HG03280 (cell line): Measurements from ENCODE around the gene SGSM2.

Experiments
- ATAC-seq: cut with Tn5 transposase; IDR thresholded peaks from one replicate; pipeline ENCODE4 v1.9.1; 2021; ENCODE audit warnings: mild to moderate bottlenecking, moderate library complexity; ENCODE audit not compliant: unreplicated experiment

Gene SGSM2

DNA sequence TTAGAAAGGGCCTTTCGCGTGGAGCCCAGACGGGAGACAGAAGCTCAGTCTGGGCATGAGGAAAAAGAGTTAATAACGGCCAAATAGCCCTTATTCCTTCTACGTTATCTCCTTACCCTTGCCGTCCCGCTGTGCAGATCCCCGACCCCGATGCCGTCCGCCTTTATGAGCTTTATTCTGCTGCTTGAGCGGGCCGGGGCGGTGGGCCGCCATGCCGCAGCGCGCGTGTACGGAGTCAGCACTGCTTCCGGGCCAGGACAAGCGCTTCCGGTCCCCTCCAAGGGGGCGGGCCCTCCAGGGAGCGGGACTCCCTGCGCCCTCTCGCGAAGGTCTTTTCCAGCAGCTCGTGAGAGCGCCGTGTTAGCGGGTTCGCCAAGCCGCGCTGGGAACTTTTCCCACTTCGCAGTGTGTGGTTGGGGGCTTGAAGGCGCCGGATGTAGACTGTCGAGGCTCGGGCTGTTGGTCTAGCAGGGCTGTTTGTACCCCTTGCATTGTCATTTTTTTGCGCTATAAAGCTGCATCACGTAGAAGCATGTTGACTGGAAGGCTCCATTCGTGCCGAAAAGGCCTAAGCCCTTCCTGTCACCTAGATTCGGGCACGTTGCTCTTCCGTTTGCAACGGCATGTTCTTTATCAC lies 968 bp upstream of the SGSM2 start, which contains the start of gene TSR1:
Gene TSR1, minus strand, starts transcription at position 243 of the 637 bp plus-strand sequence. Its CDS starts 30 bp downstream, at position 213.
- ATAC-seq = peak; percentile 89

GRCh38 chr17:2337544-2338314 lies 428 bp downstream of the SGSM2 start:
- no peak for ATAC-seq

DNA sequence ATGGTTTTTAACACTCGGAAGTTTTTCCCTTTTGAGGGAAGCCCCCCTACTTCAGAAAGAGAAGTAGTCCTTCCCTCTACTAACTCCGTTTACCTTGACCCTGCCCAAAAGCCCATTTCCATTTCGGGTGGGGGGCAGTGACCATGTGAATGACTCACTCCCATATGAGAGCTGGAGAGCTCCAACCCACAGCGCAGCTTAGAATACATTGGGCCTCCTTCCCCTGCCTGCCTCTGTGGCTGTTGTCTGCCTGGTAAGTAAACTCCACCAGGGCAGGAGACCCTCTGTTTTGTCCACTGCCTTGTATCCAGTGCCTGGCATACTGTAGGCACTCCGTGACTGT lies 985 bp downstream of the SGSM2 start:
- no peak for ATAC-seq

- no peak for ATAC-seq
Observed at GRCh38 chr17:2343421-2343820, 6.1 kb downstream of the SGSM2 start.

- ATAC-seq = no peak
Observed at GRCh38 chr17:2344528-2344927, 7.2 kb downstream of the SGSM2 start.

DNA sequence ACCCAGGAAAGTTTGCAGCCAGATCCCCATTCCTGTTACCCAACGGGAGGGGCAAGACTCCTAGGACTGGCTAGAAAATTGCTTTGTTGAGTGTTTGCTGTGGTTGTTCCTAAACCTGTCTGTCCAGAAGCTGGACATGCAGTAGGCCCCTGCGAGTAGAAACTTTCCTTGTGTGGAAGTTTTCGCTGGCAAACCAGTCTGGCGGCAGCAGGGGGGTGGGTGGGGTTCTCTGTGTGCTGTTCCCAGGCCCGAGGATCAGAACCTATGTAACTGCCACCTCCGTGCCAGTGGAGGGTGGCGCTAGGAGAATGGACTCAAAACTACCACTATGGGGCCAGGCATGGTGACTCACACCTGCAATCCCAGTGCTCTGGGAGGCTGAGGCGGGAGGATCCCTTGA lies 9.2 kb downstream of the SGSM2 start:
- no peak for ATAC-seq

- no peak for ATAC-seq
Observed at GRCh38 chr17:2347805-2348685, 10.7 kb downstream of the SGSM2 start.

DNA sequence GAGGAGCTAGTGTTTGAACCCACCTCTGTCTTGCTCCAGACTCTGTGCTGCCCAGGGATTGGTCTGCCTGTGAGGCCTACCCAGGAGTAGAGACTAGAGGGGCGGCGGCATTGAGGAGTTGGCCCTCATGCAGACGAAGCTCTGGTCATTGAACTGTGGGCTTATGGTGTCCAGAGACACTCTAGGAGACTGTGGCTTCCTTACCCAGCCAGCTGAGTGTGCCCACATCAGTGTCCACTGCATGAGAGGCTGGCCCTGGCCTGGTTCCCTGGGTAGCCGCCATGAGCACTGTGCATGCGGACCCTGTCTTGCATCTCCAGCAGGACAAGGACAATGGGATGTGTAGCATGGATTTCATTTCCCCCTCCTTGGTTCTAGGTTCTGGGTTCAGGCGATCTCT lies 14.0 kb downstream of the SGSM2 start:
- ATAC-seq = no peak

DNA sequence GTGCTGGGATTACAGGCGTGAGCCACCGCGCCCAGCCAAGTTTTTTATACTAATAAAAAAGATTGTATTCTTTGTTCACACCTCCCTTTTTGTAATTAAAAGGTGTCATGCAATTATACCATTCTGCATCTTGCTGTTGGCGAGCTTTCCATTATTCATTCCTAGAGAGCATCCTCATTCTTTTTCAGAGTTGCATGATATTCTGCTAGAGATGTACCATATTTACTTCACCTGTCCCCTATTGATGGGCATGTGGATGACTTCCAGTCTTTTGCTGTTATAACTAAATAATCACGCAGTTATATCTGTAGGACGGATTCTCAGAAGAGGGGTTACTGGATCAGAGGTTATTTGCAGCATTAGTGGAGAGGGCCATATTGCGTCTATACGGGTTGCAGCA lies 17.0 kb downstream of the SGSM2 start:
- no peak for ATAC-seq

DNA sequence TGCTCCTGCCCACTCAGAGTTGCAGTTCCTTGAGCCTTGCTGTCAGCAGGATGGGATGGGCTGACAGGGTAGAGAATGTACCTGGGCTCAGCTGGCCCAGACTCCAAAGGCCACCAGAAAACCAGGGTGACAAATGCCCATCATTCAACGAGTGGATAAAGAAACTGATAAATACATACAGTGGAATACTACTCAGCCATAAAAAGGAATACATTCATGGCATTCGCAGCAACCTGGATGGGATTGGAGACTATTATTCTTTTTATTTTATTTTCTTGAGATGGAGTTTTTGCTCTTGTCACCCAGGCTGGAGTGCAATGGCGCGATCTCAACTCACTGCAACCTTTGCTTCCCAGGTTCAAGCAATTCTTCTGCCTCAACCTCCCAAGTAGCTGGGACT lies 19.9 kb downstream of the SGSM2 start:
- no peak for ATAC-seq

DNA sequence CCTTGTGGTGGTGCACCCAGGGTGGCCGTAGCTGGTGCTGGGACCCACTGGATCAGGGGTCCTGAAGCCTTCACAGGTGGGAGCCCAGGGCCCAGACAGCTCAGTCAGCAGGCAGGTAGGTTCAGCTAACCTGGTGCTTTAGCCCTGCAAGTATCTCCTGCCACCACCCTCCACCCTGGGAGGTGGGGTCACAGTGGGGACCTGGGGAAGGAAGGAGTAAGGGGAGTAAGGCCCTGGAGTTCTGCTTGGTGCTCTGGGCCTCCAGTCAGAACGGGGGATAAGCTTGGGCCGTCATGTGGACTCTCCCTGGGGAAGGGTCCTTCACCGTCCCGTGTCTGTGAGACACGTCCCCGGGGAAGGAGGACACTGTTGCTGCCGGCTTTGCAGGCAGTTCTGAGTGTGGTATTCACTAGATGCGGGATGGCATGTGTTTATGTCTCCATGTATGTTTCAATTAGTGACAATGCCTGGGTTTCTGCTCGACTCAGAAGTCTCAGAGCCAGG lies 20.7 kb downstream of the SGSM2 start:
- no peak for ATAC-seq

- ATAC-seq = no peak
Observed at GRCh38 chr17:2361010-2361760, 23.9 kb downstream of the SGSM2 start.

GRCh38 chr17:2362016-2362415 lies 24.7 kb downstream of the SGSM2 start:
- ATAC-seq = no peak

GRCh38 chr17:2362416-2362815 lies 25.1 kb downstream of the SGSM2 start:
- no peak for ATAC-seq

DNA sequence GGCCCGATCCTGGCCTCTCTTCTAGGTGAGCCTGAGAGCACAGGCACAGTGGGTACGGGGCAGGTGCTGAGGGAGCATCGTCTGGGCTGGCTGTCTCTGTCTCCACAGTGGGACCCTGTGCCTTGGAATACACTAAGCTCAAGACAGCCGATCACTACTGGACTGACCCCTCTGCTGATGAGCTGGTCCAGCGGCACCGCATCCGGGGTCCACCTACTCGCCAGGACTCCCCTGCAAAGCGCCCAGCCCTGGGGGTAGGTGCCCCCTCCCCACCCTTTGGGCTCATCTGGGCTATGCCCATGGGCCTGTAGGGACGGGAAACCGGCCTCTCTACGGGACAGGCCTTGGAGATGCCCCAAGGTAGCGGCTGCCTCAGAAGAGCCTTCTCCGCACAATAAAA lies 25.6 kb downstream of the SGSM2 start:
- ATAC-seq = no peak

- no peak for ATAC-seq
Observed at GRCh38 chr17:2363318-2363717, 26.0 kb downstream of the SGSM2 start.

DNA sequence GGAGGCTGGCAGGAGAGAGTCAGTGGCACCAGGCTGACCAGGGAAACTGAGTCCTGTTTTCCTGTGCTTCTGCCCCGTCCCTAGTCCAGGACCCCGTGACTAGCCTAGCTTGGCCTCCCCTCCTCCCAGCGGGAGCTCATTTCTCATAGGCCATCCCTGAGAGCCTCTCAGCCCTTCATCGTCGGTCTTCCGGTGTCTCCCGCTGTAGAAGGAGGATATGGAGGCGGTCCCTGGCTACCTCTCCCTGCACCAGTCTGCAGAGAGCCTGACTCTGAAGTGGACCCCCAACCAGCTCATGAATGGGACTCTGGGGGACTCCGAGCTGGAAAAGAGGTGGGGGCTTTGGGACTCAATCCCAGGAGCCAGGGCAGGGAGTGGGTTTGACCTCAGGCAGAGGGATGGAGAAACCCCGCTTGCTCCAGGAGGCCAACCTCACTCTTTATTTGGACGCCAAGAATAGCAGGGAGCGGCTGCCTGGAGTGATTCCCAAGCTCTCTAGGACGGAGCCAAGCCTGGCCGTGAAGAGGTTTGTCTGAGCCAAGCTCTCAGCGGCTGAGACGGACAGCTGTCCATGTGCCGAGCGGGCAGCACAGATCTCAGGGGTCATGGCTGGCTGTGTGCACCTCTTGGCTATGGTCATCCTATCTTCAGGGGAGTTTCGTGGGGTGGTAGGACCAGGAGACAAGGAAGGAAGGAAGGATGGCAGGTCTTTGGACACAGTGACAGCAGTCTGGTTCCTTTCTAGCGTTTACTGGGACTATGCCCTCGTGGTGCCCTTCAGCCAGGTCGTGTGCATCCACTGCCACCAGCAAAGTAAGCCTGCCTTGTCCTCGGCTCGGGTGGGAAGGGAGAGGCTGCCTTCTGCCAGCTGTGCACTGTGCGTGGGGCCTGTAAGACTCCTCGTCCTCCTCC lies 26.8 kb downstream of the SGSM2 start:
- ATAC-seq = no peak

DNA sequence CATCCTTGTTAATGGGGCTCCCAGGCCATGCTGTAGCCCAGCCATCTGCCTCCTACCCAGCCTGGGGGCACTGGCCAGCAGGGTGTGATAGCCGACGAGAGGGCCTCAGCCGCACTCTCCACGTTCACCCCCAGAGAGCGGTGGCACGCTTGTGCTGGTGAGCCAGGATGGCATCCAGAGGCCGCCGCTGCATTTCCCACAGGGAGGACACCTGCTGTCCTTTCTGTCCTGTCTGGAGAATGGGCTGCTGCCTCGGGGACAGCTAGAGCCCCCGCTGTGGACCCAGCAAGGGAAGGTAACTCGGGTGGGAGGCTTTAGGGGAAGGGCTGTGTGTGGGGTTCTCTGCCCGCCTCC lies 27.4 kb downstream of the SGSM2 start:
- ATAC-seq = no peak

GRCh38 chr17:2365132-2365531 lies 27.8 kb downstream of the SGSM2 start:
- ATAC-seq = no peak
